Measurements from ENCODE around the gene ZNF609.

ZNF609 gene

DNA sequence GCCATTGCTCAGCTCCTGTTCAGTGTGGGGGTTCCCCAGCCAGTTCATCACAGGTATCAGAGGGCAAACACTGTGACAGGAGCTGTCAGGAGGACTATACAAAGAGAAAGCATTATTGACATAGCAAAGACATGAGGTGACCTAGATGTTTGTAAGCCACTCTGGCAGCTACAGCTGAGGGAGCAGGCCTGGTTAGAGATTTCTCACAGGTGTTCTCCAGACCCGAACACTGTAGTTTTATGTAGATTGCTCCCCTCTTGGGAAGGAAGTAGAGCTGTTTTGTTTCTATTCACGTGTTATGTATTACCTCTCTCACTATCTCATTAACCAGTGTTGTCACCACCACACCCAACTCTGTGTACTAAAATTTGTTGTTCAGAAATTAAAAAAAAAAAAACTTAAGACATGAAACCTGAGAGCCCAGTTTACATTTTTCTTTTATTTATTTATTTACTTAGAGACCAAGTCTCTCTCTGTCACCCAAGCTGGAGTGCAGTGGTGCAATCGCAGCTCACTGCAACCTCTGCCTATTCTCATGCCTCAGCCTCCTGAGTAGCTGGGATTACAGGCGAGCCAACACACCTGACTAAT, 191.3 kb downstream of the ZNF609 start:
- DNase-seq = no peak

- DNase-seq = peak in 2 of 4 experiments; percentile 13 to 39
These were observed 193.4 kb downstream of the ZNF609 start for GRCh38 chr15:64653757-64654156.

DNA sequence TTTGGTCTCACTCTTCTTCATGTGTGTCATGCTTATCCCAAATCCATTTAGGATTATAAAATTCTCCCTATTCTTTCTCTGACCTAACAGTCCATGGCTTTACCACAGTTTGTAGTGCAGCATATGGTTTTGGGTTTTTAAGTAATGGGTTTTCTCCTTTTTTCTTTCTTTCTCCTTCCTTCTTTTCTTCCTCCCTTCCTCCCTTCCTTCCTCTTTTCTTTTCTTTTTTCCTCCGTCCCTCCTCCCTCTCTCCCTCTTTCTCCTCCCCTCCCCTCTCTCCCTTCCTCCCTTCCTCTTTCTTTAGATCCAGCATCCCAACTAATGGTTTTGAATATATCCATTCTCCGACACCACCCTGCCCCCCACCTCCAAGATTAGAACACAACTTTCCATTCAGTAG, 196.1 kb downstream of the ZNF609 start:
- no peak for DNase-seq

DNA sequence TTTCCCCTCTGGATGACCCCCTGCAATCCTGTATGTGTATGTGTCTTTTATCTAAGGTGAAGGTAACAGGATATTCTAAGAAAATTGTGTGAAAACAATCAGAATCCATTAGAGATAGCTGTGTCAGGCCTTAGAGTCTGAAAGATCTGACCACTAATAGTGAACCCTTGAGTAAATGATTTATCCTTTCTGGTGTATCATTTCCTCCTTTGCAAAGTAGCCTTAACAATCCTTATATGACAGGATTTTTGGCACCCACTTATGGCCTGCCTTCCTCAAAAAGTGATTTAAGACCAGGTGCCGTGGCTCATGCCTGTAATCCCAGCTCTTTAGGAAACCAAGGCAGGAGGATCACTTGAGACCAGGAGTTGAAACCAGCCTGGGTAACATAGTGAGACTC, 204.8 kb downstream of the ZNF609 start:
- DNase-seq = no peak

DNA sequence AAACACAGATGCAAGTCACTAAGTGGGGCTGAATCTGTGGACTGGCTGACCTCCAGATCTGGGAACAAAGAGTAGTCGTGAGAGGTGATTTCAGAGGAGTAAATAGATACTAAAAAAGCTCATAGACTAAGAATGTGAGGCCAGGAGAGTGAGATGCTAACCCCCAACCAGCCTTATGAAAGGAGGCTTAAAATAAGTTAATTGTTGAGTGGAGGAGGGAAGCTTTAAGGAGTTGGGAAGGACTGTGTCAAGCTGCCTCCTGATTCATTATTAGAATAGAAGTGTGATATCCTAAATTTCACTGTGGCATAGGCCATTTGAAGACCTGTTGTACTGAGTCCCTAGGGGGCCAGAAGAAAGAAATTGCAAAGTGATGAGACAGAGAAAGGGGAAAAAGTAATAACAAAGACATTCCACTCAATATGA, 207.4 kb downstream of the ZNF609 start:
- no peak for DNase-seq

DNA sequence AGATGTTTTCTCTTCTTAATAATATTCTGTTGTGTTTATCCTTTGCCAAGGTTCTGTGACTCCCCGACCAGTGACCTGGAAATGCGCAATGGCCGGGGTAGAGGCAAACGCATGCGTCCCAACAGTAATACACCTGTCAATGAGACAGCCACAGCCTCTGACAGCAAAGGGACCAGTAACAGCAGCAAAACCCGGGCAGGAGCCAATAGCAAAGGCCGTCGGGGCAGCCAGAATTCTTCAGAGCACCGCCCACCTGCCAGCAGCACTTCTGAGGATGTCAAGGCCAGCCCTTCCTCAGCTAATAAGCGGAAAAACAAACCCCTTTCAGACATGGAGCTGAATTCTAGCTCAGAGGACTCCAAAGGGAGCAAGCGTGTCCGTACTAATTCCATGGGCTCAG, 213.5 kb downstream of the ZNF609 start:
- no peak for DNase-seq

- no peak for DNase-seq
These were observed 217.9 kb downstream of the ZNF609 start for GRCh38 chr15:64678126-64678819.

- no peak for DNase-seq
These were observed 219.7 kb downstream of the ZNF609 start for GRCh38 chr15:64680097-64680496.

- DNase-seq = peak; percentile 44 to 64 (median 60)
These were observed 221.1 kb downstream of the ZNF609 start for GRCh38 chr15:64681424-64682024.

GRCh38 chr15:64682255-64682654, 221.9 kb downstream of the ZNF609 start:
- DNase-seq = no peak

- no peak for DNase-seq
These were observed 223.0 kb downstream of the ZNF609 start for GRCh38 chr15:64683378-64683777.

GRCh38 chr15:64685230-64685888, 225.0 kb downstream of the ZNF609 start:
- no peak for DNase-seq

- DNase-seq = peak; percentile 69 to 87 (median 76)
These were observed 225.9 kb downstream of the ZNF609 start for GRCh38 chr15:64686130-64686735.

GRCh38 chr15:64687172-64687571, 226.8 kb downstream of the ZNF609 start:
- DNase-seq = no peak

DNA sequence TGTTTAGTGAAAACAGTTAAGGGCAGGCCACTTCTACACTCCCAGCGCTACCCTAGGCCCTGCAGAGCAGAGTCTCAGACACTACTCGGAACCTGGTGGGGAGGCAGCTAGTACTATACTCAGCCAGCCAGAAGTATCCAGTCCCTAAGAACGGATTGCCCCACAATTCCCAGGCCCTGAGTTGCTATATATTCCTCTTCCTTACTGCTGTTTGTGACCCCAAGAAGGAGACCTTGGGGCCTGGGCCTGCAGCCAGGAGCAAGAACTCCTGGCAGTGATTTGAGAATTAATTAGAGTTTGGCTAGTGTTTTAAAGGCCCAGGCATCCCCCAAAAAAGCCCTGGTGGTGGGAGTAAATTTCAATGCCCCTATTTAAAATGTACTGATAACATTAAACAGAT, 227.3 kb downstream of the ZNF609 start:
- DNase-seq = no peak

GRCh38 chr15:64688770-64689169, 228.4 kb downstream of the ZNF609 start:
- DNase-seq = no peak

DNA sequence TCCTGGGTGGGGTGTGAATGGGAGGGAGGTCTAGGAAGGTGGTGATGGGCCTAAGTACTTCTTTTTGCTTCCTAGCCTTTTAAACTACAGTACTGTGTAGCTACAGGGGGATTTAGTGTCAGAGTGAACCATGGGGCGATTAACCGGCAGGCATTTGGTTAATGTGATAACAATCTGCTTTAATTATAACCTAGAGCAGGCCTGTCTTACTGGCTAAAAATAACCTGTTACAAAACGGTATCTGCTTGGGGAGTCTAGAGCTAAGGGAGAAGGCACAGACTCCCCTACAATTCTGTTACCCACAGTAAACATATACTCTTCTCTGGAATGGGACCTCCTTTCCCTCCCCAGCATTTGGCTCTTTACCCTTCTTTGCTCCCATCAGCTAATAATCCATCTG, 229.6 kb downstream of the ZNF609 start:
- no peak for DNase-seq

GRCh38 chr15:64690578-64691296, 230.4 kb downstream of the ZNF609 start:
- DNase-seq = no peak

DNA sequence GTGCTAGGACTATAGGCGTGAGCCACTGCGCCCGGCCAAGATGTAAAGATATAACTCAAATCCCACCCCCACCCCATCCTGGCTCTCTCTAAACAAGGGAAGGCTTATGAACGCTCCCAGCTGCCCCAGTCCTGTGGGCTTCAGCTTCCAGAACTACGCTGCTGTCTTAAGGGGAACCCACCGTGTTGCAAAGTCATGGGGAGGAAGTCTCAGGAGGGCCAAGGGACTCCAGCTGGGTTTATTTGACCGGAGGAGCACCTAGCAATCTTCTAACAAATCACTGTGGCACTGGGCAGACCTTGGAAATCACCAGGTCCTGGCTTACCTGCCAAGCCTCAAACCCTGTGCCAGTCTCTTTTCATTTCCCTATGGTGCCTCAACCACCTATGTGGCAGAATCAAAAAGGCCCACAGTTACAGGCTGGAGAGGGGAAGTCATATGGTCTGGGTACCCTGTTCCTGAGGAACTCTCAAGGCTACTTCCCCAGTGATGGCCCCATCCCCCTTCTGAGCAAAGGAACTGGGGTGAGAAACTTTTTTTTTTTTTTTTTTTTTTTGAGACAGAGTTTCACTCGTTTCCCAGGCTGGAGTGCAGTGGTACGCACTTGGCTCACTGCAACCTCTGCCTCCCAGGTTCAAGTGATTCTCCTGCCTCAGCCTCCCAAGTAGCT, 231.7 kb downstream of the ZNF609 start:
- DNase-seq = peak; percentile 84 to 95 (median 93)

DNA sequence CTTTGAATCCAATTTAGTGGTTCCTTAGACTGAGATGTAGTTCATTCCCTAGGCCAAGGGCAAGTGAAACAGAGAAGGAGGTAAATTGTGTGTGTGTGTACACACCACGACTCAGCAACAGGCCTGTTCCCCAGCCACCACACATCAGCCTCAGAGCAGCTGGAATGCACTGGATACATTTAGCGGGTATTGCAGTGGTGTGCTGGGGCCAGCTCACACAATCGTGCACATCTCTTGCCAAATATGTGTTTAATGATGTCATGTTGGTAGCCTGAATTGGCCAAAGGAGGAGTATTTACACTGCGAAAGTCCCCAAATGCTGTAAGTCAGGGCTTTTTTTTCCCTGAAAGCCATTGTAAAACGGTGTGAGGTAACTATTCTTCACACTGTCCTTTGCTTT, 232.8 kb downstream of the ZNF609 start:
- DNase-seq = peak; percentile 83 to 93 (median 85)

DNA sequence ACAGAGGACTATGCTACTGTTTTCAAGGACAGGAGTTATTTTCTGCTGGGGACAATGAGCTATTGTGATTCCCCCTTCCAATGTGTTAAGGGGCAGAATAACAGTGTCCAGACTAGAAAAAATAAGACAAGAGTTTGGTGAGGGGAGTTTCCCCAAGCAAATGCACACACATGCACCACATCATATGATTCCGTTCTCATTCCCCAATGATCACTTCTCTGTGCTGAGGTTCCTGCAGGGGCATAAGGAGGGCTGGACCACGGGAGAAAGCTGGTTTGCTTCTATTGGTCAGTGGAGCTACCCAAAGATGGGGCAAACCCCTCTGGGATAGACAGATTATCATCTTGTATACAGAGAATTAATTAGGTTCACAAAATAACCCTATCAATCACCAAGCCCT, 234.4 kb downstream of the ZNF609 start:
- DNase-seq = peak; percentile 72 to 87 (median 78)

GRCh38 chr15:64695561-64695992, 235.2 kb downstream of the ZNF609 start:
- peak; percentile 91 to 97 (median 94) for DNase-seq
